NT2/D1 (cell line): ENCODE results near the gene SH3PXD2A.

ENCODE experiments used
- YY1 ChIP-seq: IDR thresholded peaks from 2 replicates; pipeline ENCODE4 v1.6.1; 2011; ENCODE audit not compliant: insufficient read length, insufficient read depth
- ZNF274 ChIP-seq: IDR thresholded peaks from 2 replicates; pipeline ENCODE4 v1.6.1; 2011; ENCODE audit warnings: mild to moderate bottlenecking, low read depth, low read length

DNA sequence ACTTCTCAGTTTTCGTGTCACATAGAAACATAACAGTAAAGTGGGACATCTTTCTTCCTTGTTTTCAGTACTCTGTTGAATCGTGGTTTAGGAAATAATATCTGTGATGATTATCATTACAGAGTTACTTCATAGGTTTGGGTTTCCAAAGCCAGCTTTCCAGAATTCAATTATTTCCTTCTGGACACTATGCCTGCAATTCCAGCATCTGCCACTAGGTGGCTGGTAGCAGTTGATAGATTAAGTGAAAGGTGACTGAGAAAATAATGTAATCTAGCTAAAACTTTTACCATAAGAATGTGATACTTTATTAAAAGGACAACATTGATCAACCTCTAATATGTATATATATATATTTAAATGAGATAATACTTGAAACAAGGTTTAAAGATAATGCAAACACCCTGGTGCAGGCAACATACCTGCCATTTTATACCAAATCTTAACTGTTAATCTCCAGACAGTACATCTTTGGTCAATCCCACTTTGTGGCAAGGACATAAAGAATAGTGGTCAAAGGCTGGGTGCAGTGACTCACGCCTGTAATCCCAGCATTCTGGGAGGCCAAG lies 102.6 kb downstream of the SH3PXD2A start:
- TF ChIP-seq ZNF274: no peak
- TF ChIP-seq YY1: no peak
